Upper lobe of right lung (tissue), 1 donor: ENCODE results near the gene OR1I1. TPM values are rescaled to one million over a fixed set of nuclear protein-coding genes. Genes with fewer than 3 reads are reported as not detected.

Experiments
- ATAC-seq: fragments of 200-7000 bp; cut with Tn5 transposase; one replicate; pipeline ENCODE4 v1.9.1; 2020; ENCODE audit warnings: mild to moderate bottlenecking, moderate library complexity
- DNase-seq: peaks from one replicate; pipeline ENCODE4 v3.0.0-alpha.2; 2020
- H3K27ac ChIP-seq: fragments of 200-600 bp; one replicate; pipeline ENCODE4 v1.8.0; 2022
- H3K27me3 ChIP-seq: fragments of 200-600 bp; one replicate; pipeline ENCODE4 v1.8.0; 2022; ENCODE audit warnings: mild to moderate bottlenecking
- H3K36me3 ChIP-seq: fragments of 200-600 bp; one replicate; pipeline ENCODE4 v1.8.0; 2022
- H3K4me1 ChIP-seq: fragments of 200-600 bp; one replicate; pipeline ENCODE4 v1.8.0; 2022
- H3K4me3 ChIP-seq: fragments of 200-600 bp; one replicate; pipeline ENCODE4 v1.8.0; 2022; ENCODE audit warnings: mild to moderate bottlenecking
- H3K9me3 ChIP-seq: fragments of 200-600 bp; one replicate; pipeline ENCODE4 v1.8.0; 2022
- intact Hi-C: fragments of 100-400 bp; cut with DNase I; formaldehyde crosslinking; loops from one replicate; pipeline ENCODE4 v1.11.0; 2022
- long read RNA-seq: library from polyadenylated mRNA; unstranded; transcript quantifications from one replicate; pipeline ENCODE4 v2.0.0, GENCODE V29; 2021
- total RNA-seq: library from RNA; stranded (reverse); fragmentation: NEBNext Ultra II Directional; extraction: Animal tissue kit (Norgen Biotek cat#: 25700); gene quantifications from one replicate; pipeline ENCODE4 v1.2.1, GENCODE V29; 2021
- TF ChIP-seq, protein P1 (sequence below): fragments of 200-600 bp; IDR thresholded peaks from one replicate; pipeline ENCODE4 v1.8.0; 2022; ENCODE audit warnings: antibody characterized with exemption
- donor health status: DM: no; HTN: yes; CAD: no; lungs with severe emphysema.

Gene OR1I1, protein sequence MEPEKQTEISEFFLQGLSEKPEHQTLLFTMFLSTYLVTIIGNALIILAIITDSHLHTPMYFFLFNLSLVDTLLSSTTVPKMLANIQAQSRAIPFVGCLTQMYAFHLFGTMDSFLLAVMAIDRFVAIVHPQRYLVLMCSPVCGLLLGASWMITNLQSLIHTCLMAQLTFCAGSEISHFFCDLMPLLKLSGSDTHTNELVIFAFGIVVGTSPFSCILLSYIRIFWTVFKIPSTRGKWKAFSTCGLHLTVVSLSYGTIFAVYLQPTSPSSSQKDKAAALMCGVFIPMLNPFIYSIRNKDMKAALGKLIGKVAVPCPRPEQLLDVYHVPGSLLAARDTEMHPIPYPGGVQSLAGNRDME
- total RNA-seq = not detected
- long read RNA-seq = 0 reads

DNA sequence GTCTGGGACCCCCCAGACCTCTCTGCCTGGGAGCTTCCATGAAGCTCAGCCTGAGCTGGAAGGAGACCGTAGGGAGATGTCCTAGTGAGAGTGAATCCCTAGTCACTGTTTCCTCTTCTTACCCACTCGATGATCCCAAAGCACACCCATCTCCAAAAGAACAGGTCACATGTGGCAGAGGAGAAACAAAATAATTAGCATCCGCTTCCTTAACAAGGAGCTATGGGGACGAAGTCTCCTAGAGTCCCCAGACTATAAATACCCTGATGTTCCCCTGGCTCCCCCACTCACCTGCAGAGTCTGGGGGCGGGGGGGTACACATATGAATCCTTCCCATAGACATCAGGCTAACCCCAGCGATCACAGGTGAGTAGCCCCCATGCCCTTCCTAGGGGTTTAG, at the start of gene OR1I1:
Gene OR1I1, plus strand, starts transcription at position 301 of the 400 bp plus-strand sequence. CDS start 4,855 bp downstream, outside the sequence.
- Histone ChIP-seq H3K4me3 (no peak within 1 kb of the TSS), H3K27me3 (peaks cover 34% of the 10 kb centered on the region), H3K36me3 (no peaks in the 10 kb centered on the region), H3K4me1 (no peaks in the 10 kb centered on the region), H3K27ac (no peak within 1 kb of the TSS), H3K9me3 (no peaks in the 10 kb centered on the region)
- TF ChIP-seq, protein P1, sequence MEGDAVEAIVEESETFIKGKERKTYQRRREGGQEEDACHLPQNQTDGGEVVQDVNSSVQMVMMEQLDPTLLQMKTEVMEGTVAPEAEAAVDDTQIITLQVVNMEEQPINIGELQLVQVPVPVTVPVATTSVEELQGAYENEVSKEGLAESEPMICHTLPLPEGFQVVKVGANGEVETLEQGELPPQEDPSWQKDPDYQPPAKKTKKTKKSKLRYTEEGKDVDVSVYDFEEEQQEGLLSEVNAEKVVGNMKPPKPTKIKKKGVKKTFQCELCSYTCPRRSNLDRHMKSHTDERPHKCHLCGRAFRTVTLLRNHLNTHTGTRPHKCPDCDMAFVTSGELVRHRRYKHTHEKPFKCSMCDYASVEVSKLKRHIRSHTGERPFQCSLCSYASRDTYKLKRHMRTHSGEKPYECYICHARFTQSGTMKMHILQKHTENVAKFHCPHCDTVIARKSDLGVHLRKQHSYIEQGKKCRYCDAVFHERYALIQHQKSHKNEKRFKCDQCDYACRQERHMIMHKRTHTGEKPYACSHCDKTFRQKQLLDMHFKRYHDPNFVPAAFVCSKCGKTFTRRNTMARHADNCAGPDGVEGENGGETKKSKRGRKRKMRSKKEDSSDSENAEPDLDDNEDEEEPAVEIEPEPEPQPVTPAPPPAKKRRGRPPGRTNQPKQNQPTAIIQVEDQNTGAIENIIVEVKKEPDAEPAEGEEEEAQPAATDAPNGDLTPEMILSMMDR = no peak
- DNase-seq = no peak
- ATAC-seq = no peak
- intact Hi-C loops = no loop called here

DNA sequence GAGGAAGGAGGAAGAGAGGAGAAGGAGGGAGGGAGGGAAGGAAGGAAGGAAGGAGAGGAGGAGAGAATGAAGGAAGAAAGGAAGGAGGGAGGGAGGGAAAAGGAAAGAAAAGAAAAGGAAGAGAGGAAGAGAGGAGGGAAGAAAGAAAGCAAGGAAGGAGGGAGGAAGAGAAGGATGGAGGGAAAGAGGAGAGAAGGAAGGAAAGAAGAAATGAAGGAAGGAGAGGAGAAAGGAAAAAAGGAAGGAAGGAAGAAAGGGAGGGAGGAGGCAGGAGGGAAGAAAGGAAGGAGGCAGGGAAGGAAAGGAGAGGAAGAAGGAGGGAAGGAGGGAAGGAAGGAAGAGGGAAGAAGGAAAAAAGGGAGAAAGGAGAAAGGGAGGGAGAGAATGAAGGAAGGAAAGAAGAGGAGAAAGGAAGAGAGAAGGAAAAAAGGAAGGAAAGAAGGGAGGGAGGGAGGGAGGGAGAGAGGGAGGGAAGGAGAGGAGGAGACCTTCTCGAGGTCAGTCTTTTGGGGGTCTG, 46.2 kb upstream of the OR1I1 start:
- TF ChIP-seq, protein P1 = no peak
- Histone ChIP-seq H3K36me3 (no peaks in the 10 kb centered on the region), H3K4me1 (no peaks in the 10 kb centered on the region), H3K27ac (no peak overlapping the region), H3K4me3 (no peak overlapping the region), H3K27me3 (peaks cover 24% of the 10 kb centered on the region), H3K9me3 (no peaks in the 10 kb centered on the region)
- DNase-seq (no peak), ATAC-seq (no peak)
- intact Hi-C loops = no loop called here

DNA sequence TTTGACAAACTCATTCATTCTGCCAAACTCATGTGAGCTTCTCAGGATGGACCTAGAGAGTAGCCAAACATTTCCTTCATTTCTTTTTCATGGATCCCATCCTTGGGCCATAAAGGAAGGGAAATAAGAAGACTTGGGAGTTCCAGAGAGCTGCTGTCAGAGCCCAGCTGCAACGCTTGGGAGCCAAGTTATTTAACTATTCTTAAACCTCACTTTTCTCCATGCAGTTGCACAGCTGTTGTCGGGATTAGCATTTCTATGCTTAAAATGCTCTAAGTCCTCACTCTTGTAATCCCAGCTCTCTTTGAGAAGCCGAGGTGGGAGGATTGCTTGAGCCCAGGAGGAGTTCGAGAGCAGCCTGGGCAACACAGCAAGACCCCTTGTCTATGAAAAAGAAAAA, 44.4 kb upstream of the OR1I1 start:
- TF ChIP-seq, protein P1 = no peak
- no peak for ATAC-seq
- intact Hi-C loops = no loop called here
- H3K4me1 ChIP-seq = no peaks in the 10 kb centered on the region
- H3K36me3 ChIP-seq = no peaks in the 10 kb centered on the region
- no peak for DNase-seq
- H3K27ac ChIP-seq = no peak overlapping the region
- no peaks in the 10 kb centered on the region for H3K9me3 ChIP-seq
- H3K27me3 ChIP-seq = peaks cover 24% of the 10 kb centered on the region
- H3K4me3 ChIP-seq = no peak overlapping the region

DNA sequence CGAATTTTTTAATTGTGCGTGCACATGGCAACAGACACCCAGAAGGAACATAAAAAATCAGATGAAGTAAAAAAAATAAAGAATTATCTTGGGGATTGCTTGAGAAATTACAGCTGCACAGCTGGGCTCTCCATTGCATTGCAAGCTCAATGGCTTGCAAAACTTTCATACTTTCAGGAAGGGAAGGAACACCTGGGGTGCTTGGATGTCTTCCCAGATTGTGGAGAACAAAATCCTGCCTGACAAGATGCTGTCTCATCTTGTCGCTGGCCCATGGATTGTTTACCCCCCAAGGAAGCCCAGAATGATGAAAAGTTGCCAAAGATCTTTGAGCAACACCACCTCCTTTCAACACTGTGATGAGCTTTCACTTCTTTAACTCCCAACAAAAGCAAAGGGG, 43.7 kb upstream of the OR1I1 start:
- intact Hi-C loops = no loop called here

DNA sequence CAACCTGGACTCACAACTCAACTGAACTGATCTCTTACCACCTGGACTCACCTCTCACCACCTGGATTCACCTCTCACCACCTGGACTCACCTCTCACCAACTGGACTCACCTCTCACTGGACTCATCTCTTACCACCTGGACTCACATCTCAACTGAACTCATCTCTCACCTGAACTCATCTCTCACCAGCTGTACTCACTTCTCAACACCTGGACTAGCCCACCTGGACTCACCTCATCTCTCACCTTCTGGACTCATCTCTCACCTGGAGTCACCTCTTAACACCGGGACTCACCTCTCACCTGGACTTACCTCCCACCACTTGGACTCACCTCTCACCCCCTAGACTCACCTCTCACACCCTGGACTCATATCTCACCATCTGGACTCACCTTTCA, 40.0 kb upstream of the OR1I1 start:
- Histone ChIP-seq H3K27me3 (peaks cover 18% of the 10 kb centered on the region), H3K27ac (no peak overlapping the region), H3K9me3 (no peaks in the 10 kb centered on the region), H3K4me3 (no peak overlapping the region), H3K36me3 (no peaks in the 10 kb centered on the region), H3K4me1 (no peaks in the 10 kb centered on the region)
- TF ChIP-seq, protein P1 = no peak
- ATAC-seq = no peak
- intact Hi-C loops = no loop called here
- DNase-seq = no peak

More for the DNA sequence above, 43.7 kb upstream of the OR1I1 start:
- Histone ChIP-seq H3K9me3 (no peaks in the 10 kb centered on the region), H3K27me3 (peaks cover 24% of the 10 kb centered on the region), H3K27ac (no peak overlapping the region), H3K36me3 (no peaks in the 10 kb centered on the region), H3K4me3 (no peak overlapping the region), H3K4me1 (no peaks in the 10 kb centered on the region)
- ATAC-seq (no peak), DNase-seq (no peak)
- TF ChIP-seq, protein P1 = no peak
